LoVo (cell line): ENCODE data around the gene TXNRD3.
"Not testable (repeated sequence)": the region's sequence is repeated elsewhere in the genome, so short reads cannot be mapped to it uniquely, and the experiment has no call there.

Experiments used
- DNase-seq: peaks from one replicate; pipeline ENCODE4 v3.0.0-alpha.2; 2016; ENCODE audit warnings: low spot score

Gene TXNRD3

DNA sequence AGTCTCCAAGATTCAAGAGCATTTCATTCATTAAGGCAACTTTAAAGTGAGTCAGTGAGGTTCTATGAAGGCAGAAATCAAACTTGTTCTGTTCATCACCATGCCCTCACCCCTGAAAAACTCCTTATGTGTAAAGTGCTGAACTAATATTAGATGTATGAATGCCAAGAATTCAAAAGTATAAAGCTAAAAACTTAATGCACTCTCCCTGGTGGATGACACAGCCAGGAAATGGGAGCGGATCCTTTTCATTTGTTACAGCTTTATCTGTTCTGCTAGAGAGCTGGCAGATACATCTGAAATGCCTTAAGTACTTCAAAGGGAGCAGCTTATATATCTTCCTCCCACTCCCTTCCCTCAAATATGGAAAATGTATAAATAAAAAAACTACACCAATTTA, 8.2 kb downstream of the TXNRD3 start:
- no peak for DNase-seq

GRCh38 chr3:126644615-126645014, 10.3 kb downstream of the TXNRD3 start:
- no peak for DNase-seq

GRCh38 chr3:126638790-126639189, 16.1 kb downstream of the TXNRD3 start:
- DNase-seq: no peak

GRCh38 chr3:126636436-126636835, 18.5 kb downstream of the TXNRD3 start:
- no peak for DNase-seq

DNA sequence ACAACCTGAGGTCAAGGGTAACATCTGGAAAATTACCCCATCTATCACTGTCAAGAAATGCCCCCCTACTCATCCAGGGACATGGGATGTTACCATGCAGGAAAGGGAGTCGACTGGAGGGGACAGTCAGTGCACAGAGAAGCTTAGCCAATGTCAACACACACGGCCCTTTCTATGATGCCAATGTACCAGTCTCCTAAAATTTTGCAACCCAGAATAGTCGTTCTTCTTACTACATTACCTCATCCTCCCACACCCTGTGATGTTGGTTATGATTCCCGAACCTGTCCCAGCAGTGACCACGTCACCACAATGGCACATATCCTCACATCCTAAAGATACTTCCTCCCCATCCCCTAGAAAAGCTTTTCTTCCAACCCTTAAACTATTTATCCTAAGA, 20.1 kb downstream of the TXNRD3 start:
- no peak for DNase-seq

- no peak for DNase-seq
Observed at GRCh38 chr3:126630020-126630419, 24.9 kb downstream of the TXNRD3 start.

DNA sequence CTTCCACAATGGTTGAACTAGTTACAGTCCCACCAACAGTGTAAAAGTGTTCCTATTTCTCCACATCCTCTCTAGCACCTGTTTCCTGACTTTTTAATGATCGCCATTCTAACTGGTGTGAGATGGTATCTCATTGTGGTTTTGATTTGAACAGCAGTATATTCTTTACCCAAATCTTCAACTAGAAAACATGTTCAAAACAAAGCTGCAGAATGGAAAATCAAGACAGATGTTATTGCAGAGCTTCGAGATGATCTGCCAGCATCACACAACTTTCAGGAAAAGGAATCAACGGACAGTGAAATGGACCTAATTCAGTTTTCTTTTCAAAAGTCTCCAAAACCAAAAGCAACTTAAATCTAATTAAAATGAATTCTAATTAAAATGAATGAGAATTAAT, 29.2 kb downstream of the TXNRD3 start:
- DNase-seq: not testable (repeated sequence)

DNA sequence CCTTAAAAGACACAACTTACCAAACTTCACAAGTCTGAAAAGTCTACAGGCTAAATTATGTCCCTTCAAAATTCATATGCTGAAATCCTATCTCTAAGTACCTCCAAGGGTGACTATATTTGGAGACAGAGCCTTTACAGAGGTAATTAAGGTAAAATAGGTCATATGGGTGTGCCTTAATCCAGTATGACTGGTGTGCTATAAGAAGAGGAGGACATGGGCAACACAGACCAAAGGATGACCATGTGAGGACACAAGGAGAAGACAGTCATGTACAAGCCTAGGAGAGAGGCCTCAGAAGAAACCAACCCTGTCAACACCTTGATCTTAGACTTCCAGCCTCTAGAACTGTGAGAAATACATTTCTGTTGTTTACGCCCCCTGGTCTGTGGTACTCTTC, 32.2 kb downstream of the TXNRD3 start:
- DNase-seq: no peak

GRCh38 chr3:126621627-126622345, 33.1 kb downstream of the TXNRD3 start:
- no peak for DNase-seq

DNA sequence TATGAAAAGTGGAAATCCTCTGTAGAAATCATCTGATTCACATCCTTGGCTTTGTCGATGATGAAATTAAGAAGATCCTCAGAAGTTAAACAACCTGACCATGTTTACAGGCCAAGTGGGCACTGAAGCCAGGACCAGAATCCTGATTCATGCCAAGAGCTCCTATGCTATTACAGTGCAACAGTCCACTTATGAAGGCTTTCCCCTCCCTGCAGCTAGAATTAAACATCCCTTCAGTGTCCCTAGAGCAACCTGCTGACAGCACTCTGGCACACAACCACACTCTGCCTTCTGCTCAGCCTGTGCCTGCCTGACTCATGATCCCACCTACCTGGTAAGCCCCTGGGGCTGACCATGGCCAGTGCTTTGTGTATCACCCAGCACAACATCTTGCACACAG, 33.8 kb downstream of the TXNRD3 start:
- no peak for DNase-seq

DNA sequence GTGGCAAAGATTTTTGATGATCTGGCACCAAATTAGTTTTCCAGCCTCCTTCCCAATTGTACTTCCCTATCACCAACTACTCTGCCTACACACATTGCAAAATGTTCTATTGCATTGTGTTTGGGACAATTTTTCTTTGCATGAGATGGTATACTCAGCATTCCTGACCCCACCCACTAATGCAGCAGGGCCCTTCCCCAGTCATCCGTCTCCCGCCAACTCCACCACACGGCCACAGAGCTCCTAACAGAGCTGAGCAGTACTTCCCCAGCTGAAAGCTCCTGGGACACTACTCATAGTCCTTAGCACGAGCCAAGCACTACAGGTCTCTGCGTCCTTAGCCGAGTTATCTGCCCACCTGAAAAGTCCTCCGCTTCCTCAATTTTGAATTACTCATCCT, 34.2 kb downstream of the TXNRD3 start:
- DNase-seq: no peak

- DNase-seq: no peak
Observed at GRCh38 chr3:126618760-126619159, 36.2 kb downstream of the TXNRD3 start.

DNA sequence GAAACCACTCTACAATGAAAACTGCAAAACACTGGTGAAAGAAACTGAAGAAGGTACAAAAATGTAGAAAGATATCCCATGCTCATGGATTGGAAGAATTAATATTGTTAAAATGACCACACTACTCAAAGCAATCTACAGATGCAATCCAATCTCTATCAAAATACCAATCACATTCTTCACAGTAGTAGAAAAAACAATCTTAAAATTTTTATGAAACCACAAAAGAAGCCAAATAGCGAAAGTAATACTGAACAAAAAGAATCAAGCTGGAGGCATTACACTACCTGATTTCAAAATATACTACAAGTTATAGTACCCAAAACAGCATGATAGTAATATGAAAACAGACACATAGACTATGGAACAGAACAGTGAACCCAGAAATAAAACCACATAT, 36.9 kb downstream of the TXNRD3 start:
- DNase-seq: no peak

DNA sequence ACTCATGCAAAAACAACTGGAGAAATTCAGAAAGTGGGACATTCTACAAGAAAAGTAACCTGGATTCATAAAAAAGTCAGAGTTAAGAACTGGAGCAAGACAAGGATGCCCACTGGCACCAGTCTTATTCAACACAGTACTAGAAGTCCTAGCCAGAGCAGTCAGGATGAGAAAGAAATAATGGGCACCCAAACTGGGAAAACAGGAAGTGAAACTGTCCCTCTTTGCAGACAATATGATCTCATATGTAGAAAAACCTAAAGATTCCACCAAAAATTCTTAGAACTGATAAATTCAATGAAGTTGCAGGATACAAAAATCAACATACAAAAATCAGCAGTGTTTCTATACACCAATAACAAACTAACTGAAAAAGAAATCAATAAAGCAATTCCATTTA, 37.4 kb downstream of the TXNRD3 start:
- DNase-seq: no peak

DNA sequence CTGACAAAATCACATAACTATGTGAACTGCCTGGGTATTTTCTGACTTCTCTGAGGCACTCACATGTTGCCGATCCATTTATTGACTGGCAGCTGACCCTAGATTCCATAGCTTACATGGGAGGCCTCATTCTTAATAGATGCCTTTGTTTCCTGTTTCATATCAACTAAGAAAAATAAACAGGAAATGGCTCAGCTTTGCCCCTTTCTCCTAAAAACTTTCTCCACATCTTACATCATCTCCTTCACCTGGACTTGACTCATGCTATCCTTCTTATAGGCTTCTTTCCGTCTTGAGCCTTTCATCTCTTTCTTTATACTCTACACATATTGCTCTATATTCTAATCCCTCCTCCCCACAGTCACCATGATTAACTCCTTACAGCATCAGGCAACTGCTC, 38.0 kb downstream of the TXNRD3 start:
- no peak for DNase-seq

GRCh38 chr3:126613479-126614188, 41.3 kb downstream of the TXNRD3 start:
- no peak for DNase-seq

DNA sequence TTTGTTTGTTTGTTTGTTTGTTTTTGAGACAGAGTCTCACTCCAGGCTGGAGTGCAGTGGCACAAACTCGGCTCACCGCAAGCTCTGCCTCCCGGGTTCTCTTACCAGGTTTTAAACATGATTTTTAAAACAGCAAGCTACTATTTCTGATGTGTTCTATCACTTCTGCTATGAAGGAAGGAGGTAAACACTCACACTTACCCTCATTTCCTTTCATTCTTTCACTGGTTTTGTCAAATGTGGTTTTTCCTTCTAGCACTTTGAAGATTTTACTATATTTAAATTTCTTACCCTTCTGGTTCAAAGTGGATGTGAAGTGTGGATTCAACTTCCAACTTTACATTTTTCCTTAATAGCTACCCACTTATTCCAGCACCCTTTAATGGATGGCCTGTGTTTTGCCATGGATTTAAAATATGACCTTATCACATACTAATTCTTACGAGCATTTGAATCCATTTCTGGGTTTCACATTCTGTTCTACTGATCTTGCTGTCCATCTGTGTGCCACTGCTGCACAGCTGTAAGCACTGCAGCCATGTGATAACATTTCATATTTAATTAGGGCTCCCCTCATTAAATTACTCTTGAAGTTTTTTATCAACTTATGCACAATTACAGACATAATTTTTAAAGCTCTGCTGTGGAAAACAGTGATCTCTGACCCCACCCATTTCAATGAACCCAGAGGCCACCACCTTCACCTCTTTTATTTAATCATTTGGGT, 42.3 kb downstream of the TXNRD3 start:
- DNase-seq: no peak

DNA sequence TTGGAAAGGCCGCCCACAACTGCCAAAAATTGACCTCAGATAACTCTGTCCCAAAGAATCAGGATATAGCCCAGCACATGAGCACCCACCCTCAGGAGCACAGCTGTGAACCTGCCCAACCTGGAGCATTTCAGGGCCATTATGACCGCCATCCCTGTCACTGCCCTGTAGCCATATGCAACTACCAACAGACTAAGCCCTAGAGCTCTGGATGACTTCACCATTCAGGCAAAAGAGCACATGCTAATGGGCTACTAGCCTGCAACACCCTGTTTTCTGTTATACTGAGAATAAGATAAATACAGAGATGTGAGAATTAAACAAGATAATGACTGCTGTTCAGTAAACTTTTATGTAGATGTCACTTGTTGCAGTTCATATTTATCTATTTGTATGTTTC, 45.0 kb downstream of the TXNRD3 start:
- DNase-seq: no peak

GRCh38 chr3:126607214-126607908, 47.6 kb downstream of the TXNRD3 start:
- no peak for DNase-seq

GRCh38 chr3:126606001-126606400, 48.9 kb downstream of the TXNRD3 start:
- no peak for DNase-seq

- no peak for DNase-seq
Observed at GRCh38 chr3:126604691-126605090, 50.2 kb downstream of the TXNRD3 start.

DNA sequence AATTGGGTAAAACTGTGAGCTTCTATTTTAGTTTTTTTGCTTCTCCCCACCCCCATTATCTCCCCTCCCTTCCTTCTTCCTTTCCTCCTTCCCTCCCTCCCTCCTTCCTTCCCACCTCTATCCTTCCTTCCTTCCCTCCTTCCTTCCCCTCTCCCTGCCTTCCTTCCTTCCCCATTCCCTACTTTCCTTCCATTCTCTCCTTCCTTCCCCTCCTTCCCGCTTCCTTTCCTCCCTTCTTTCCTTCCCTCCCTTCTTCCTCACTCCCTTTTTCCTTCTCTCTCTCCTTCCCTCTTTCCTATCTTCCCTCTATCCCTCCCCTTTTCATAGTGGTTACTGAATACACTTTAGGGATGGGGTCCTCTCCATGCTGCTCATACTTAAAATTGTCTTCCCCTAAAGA, 55.8 kb downstream of the TXNRD3 start:
- no peak for DNase-seq

DNA sequence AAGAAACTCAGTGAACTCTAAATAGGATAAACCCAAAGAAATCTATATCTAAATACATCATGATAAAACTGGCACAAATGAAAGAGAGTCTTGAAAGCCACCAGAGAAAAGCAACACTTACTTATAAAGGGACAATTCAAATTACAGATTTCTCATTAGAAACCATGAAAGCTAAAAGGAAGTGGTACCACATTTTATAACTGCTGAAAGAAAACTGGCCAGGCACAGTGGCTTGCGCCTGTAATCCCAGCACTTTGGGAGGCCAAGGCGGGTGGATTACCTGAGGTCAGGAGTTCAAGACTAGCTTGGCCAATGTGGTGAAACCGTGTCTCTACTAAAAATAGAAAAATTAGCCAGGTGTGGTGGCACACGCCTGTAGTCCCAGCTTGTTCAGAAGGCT, 59.4 kb downstream of the TXNRD3 start:
- DNase-seq: not testable (repeated sequence)
